ENCODE results near the gene SHF. TPM values are rescaled to one million over a fixed set of nuclear protein-coding genes. Genes with fewer than 3 reads are reported as not detected.

SHF gene
- total RNA-seq, 1 donor = 3.3 TPM

GRCh38 chr15:45182996-45183395 is 4.8 kb downstream of the SHF start:
- Histone ChIP-seq H3K36me3 (ENCODE audit: insufficient read depth, low read length) (no peaks in the 10 kb centered on the region), H2AFZ (ENCODE audit: low read length) (no peak overlapping the region), H3K9me3 (ENCODE audit: low read depth, low read length) (no peaks in the 10 kb centered on the region), H3K4me2 (ENCODE audit: insufficient read depth, low read length) (no peak overlapping the region), H3K27ac (ENCODE audit: low read depth, low read length) (no peak overlapping the region), H3K79me2 (ENCODE audit: insufficient read depth, low read length) (no peaks in the 10 kb centered on the region), H3K4me1 (ENCODE audit: insufficient read depth, low read length) (peaks cover 9% of the 10 kb centered on the region), H3K27me3 (ENCODE audit: insufficient read depth, low read length) (peaks cover 7% of the 10 kb centered on the region), H3K4me3 (ENCODE audit: insufficient read depth, low read length) (no peak overlapping the region), H4K20me1 (ENCODE audit: insufficient read depth, low read length) (peaks cover 2% of the 10 kb centered on the region)
- no peak for TF ChIP-seq CTCF (IDR thresholded peaks at IDR 0.05; ENCODE audit: extremely low read depth, low read depth, low read length)
- no peak for DNase-seq (ENCODE audit: insufficient read length, low spot score, missing footprints)

- Histone ChIP-seq H4K20me1 (ENCODE audit: insufficient read depth, low read length) (peaks cover 2% of the 10 kb centered on the region), H3K9me3 (ENCODE audit: low read depth, low read length) (no peaks in the 10 kb centered on the region), H3K79me2 (ENCODE audit: insufficient read depth, low read length) (no peaks in the 10 kb centered on the region), H2AFZ (ENCODE audit: low read length) (no peak overlapping the region), H3K36me3 (ENCODE audit: insufficient read depth, low read length) (no peaks in the 10 kb centered on the region), H3K27me3 (ENCODE audit: insufficient read depth, low read length) (peaks cover 3% of the 10 kb centered on the region), H3K4me1 (ENCODE audit: insufficient read depth, low read length) (peaks cover 8% of the 10 kb centered on the region), H3K4me3 (ENCODE audit: insufficient read depth, low read length) (no peak overlapping the region), H3K27ac (ENCODE audit: low read depth, low read length) (no peak overlapping the region), H3K4me2 (ENCODE audit: insufficient read depth, low read length) (no peak overlapping the region)
- DNase-seq (ENCODE audit: insufficient read length, low spot score, missing footprints) = peak; percentile 39
- TF ChIP-seq CTCF (IDR thresholded peaks at IDR 0.05; ENCODE audit: extremely low read depth, low read depth, low read length) = no peak
Observed at GRCh38 chr15:45181491-45182285, 6.1 kb downstream of the SHF start.

GRCh38 chr15:45180648-45181436 is 6.9 kb downstream of the SHF start:
- H4K20me1 ChIP-seq (ENCODE audit: insufficient read depth, low read length) = peaks cover 2% of the 10 kb centered on the region
- no peak overlapping the region for H3K27ac ChIP-seq (ENCODE audit: low read depth, low read length)
- H3K4me1 ChIP-seq (ENCODE audit: insufficient read depth, low read length) = no peaks in the 10 kb centered on the region
- H3K4me3 ChIP-seq (ENCODE audit: insufficient read depth, low read length) = no peak overlapping the region
- no peaks in the 10 kb centered on the region for H3K9me3 ChIP-seq (ENCODE audit: low read depth, low read length)
- H3K27me3 ChIP-seq (ENCODE audit: insufficient read depth, low read length) = no peaks in the 10 kb centered on the region
- H3K36me3 ChIP-seq (ENCODE audit: insufficient read depth, low read length) = no peaks in the 10 kb centered on the region
- H2AFZ ChIP-seq (ENCODE audit: low read length) = no peak overlapping the region
- no peaks in the 10 kb centered on the region for H3K79me2 ChIP-seq (ENCODE audit: insufficient read depth, low read length)
- no peak for TF ChIP-seq CTCF (IDR thresholded peaks at IDR 0.05; ENCODE audit: extremely low read depth, low read depth, low read length)
- DNase-seq (ENCODE audit: insufficient read length, low spot score, missing footprints) = peak; percentile 32
- no peak overlapping the region for H3K4me2 ChIP-seq (ENCODE audit: insufficient read depth, low read length)

- Histone ChIP-seq H4K20me1 (ENCODE audit: insufficient read depth, low read length) (peaks cover 2% of the 10 kb centered on the region), H3K36me3 (ENCODE audit: insufficient read depth, low read length) (no peaks in the 10 kb centered on the region), H3K27me3 (ENCODE audit: insufficient read depth, low read length) (no peaks in the 10 kb centered on the region), H2AFZ (ENCODE audit: low read length) (no peak overlapping the region), H3K4me2 (ENCODE audit: insufficient read depth, low read length) (no peak overlapping the region), H3K79me2 (ENCODE audit: insufficient read depth, low read length) (no peaks in the 10 kb centered on the region), H3K27ac (ENCODE audit: low read depth, low read length) (no peak overlapping the region), H3K4me3 (ENCODE audit: insufficient read depth, low read length) (no peak overlapping the region), H3K4me1 (ENCODE audit: insufficient read depth, low read length) (no peaks in the 10 kb centered on the region), H3K9me3 (ENCODE audit: low read depth, low read length) (no peaks in the 10 kb centered on the region)
- peak; percentile 74 for DNase-seq (ENCODE audit: insufficient read length, low spot score, missing footprints)
- TF ChIP-seq CTCF (IDR thresholded peaks at IDR 0.05; ENCODE audit: extremely low read depth, low read depth, low read length) = no peak
Observed at GRCh38 chr15:45180201-45180600, 7.6 kb downstream of the SHF start.

Measured in osteoblast (primary cell).